BLaER1 treated with 17β-estradiol and CSF1 and Interleukin-3, amounts not matched to agents 10 nM and 100 nM (cell line): Measurements from ENCODE around the gene ZC2HC1B.

ENCODE experiments used
- H3K27ac ChIP-seq, 11 experiments: shearing (Covaris generic); formaldehyde crosslinking; 2 replicates each; pipeline ENCODE4 v1.8.1; 2022
- H3K27me3 ChIP-seq, 11 experiments: shearing (Covaris generic); formaldehyde crosslinking; 2 replicates each; pipeline ENCODE4 v1.8.1; 2022
- H3K36me3 ChIP-seq, 11 experiments: shearing (Covaris generic); formaldehyde crosslinking; 2 replicates each; pipeline ENCODE4 v1.8.1; 2022
- H3K4me1 ChIP-seq, 10 experiments: shearing (Covaris generic); formaldehyde crosslinking; 2 replicates each; pipeline ENCODE4 v1.8.1; 2022
- H3K4me2 ChIP-seq, 11 experiments: shearing (Covaris generic); formaldehyde crosslinking; 2 replicates each; pipeline ENCODE4 v1.8.1; 2022
- H3K4me3 ChIP-seq, 10 experiments: shearing (Covaris generic); formaldehyde crosslinking; 2 replicates each; pipeline ENCODE4 v1.8.1; 2022
- H3K9ac ChIP-seq, 11 experiments: shearing (Covaris generic); formaldehyde crosslinking; 2 replicates each; pipeline ENCODE4 v1.8.1; 2022
- H3K9me3 ChIP-seq, 11 experiments: shearing (Covaris generic); formaldehyde crosslinking; replicated peaks in 1 of 11; 2 replicates each; pipeline ENCODE4 v1.8.1; 2022
- H4K20me1 ChIP-seq, 11 experiments: shearing (Covaris generic); formaldehyde crosslinking; 2 replicates each; pipeline ENCODE4 v1.8.1; 2022
- Cebpa-rat ChIP-seq, 11 experiments: shearing (Covaris generic); IDR thresholded peaks; 2 replicates each; pipeline ENCODE4 v1.8.1; 2022

Gene ZC2HC1B

GRCh38 chr6:143959927-143960326 lies 95.7 kb downstream of the ZC2HC1B start:
- Histone ChIP-seq H3K36me3 (0 out of 22 replicates have a peak, but pooled peaks cover 0 to 1% (median 0%) of the 10 kb centered on the region in 11 experiments), H3K4me3 (no peak overlapping the region), H3K27ac (no peak overlapping the region), H3K9me3 (no peaks in the 10 kb centered on the region), H3K9ac (no peak overlapping the region), H3K27me3 (no peaks in the 10 kb centered on the region), H3K4me1 (no peaks in the 10 kb centered on the region), H4K20me1 (no peaks in the 10 kb centered on the region), H3K4me2 (no peak overlapping the region)
- TF ChIP-seq Cebpa-rat (IDR thresholded peaks at IDR 0.05): no peak

GRCh38 chr6:143961066-143961465 lies 96.8 kb downstream of the ZC2HC1B start:
- no peak overlapping the region for H3K4me3 ChIP-seq
- no peak for TF ChIP-seq Cebpa-rat (IDR thresholded peaks at IDR 0.05)
- no peak overlapping the region for H3K4me2 ChIP-seq
- no peak overlapping the region for H3K9ac ChIP-seq
- H3K9me3 ChIP-seq: no peaks in the 10 kb centered on the region
- no peaks in the 10 kb centered on the region for H4K20me1 ChIP-seq
- peaks cover 0 to 8% (median 0%) of the 10 kb centered on the region in 11 experiments; a peak in 1 of 22 replicates for H3K36me3 ChIP-seq
- H3K27ac ChIP-seq: no peak overlapping the region
- H3K27me3 ChIP-seq: no peaks in the 10 kb centered on the region
- H3K4me1 ChIP-seq: peaks cover 0 to 9% (median 0%) of the 10 kb centered on the region in 10 experiments; a peak in 2 of 20 replicates

GRCh38 chr6:143961886-143962878 lies 97.9 kb downstream of the ZC2HC1B start:
- H3K4me1 ChIP-seq: peaks cover 0 to 17% (median 0%) of the 10 kb centered on the region in 10 experiments; a peak in 2 of 20 replicates

GRCh38 chr6:143963158-143963919 lies 99.1 kb downstream of the ZC2HC1B start:
- Histone ChIP-seq H4K20me1 (no peaks in the 10 kb centered on the region), H3K9ac (no peak overlapping the region), H3K4me3 (no peak overlapping the region), H3K9me3 (no peaks in the 10 kb centered on the region), H3K4me1 (peaks cover 0 to 17% (median 0%) of the 10 kb centered on the region in 10 experiments; a peak in 2 of 20 replicates), H3K27me3 (no peaks in the 10 kb centered on the region), H3K27ac (no peak overlapping the region), H3K4me2 (no peak overlapping the region), H3K36me3 (peaks cover 0 to 8% (median 0%) of the 10 kb centered on the region in 11 experiments; a peak in 1 of 22 replicates)
- TF ChIP-seq Cebpa-rat (IDR thresholded peaks at IDR 0.05): no peak

More at GRCh38 chr6:143961886-143962878, 97.9 kb downstream of the ZC2HC1B start:
- peaks cover 0 to 8% (median 0%) of the 10 kb centered on the region in 11 experiments; a peak in 1 of 22 replicates for H3K36me3 ChIP-seq
- H3K9ac ChIP-seq: no peak overlapping the region
- no peak overlapping the region for H3K27ac ChIP-seq
- TF ChIP-seq Cebpa-rat (IDR thresholded peaks at IDR 0.05): no peak
- H3K4me2 ChIP-seq: no peak overlapping the region
- no peak overlapping the region for H3K4me3 ChIP-seq
- H4K20me1 ChIP-seq: no peaks in the 10 kb centered on the region
- no peaks in the 10 kb centered on the region for H3K9me3 ChIP-seq
- no peaks in the 10 kb centered on the region for H3K27me3 ChIP-seq

- TF ChIP-seq Cebpa-rat (IDR thresholded peaks at IDR 0.05): no peak
- Histone ChIP-seq H3K9me3 (no peaks in the 10 kb centered on the region), H3K27ac (no peak overlapping the region), H3K4me2 (no peak overlapping the region), H3K27me3 (no peaks in the 10 kb centered on the region), H3K4me3 (no peak overlapping the region), H3K36me3 (peaks cover 0 to 8% (median 0%) of the 10 kb centered on the region in 11 experiments; a peak in 1 of 22 replicates), H3K9ac (no peak overlapping the region), H3K4me1 (peaks cover 0 to 17% (median 0%) of the 10 kb centered on the region in 10 experiments; a peak in 2 of 20 replicates), H4K20me1 (no peaks in the 10 kb centered on the region)
Observed at GRCh38 chr6:143964674-143965081, 100.4 kb downstream of the ZC2HC1B start.

GRCh38 chr6:143965503-143966171 lies 101.4 kb downstream of the ZC2HC1B start:
- Histone ChIP-seq H3K27ac (no peak overlapping the region), H4K20me1 (no peaks in the 10 kb centered on the region), H3K9ac (no peak overlapping the region), H3K4me3 (no peak overlapping the region), H3K36me3 (peaks cover 0 to 8% (median 0%) of the 10 kb centered on the region in 11 experiments; a peak in 1 of 22 replicates), H3K9me3 (no peaks in the 10 kb centered on the region), H3K4me1 (peaks cover 0 to 17% (median 0%) of the 10 kb centered on the region in 10 experiments; a peak in 2 of 20 replicates), H3K27me3 (no peaks in the 10 kb centered on the region), H3K4me2 (peak overlapping the region in 2 of 11 experiments; percentile 1 to 45; a peak in 3 of 22 replicates)
- no peak for TF ChIP-seq Cebpa-rat (IDR thresholded peaks at IDR 0.05)

- H3K4me1 ChIP-seq: peaks cover 0 to 17% (median 0%) of the 10 kb centered on the region in 10 experiments; a peak in 2 of 20 replicates
- H3K4me3 ChIP-seq: no peak overlapping the region
- no peak for TF ChIP-seq Cebpa-rat (IDR thresholded peaks at IDR 0.05)
- peak overlapping the region in 2 of 11 experiments; percentile 1 to 45; a peak in 2 of 22 replicates for H3K4me2 ChIP-seq
- no peaks in the 10 kb centered on the region for H3K27me3 ChIP-seq
- no peaks in the 10 kb centered on the region for H3K9me3 ChIP-seq
- H3K9ac ChIP-seq: no peak overlapping the region
- H4K20me1 ChIP-seq: no peaks in the 10 kb centered on the region
- H3K27ac ChIP-seq: no peak overlapping the region
- H3K36me3 ChIP-seq: peaks cover 0 to 8% (median 0%) of the 10 kb centered on the region in 11 experiments; a peak in 1 of 22 replicates
Observed at GRCh38 chr6:143966312-143966711, 102.0 kb downstream of the ZC2HC1B start.

- Histone ChIP-seq H3K4me2 (no peak overlapping the region), H3K4me1 (peaks cover 0 to 17% (median 0%) of the 10 kb centered on the region in 10 experiments; a peak in 2 of 20 replicates), H3K9me3 (no peaks in the 10 kb centered on the region), H3K9ac (no peak overlapping the region), H3K4me3 (no peak overlapping the region), H3K27ac (no peak overlapping the region), H3K27me3 (no peaks in the 10 kb centered on the region), H4K20me1 (no peaks in the 10 kb centered on the region), H3K36me3 (peaks cover 0 to 8% (median 0%) of the 10 kb centered on the region in 11 experiments; a peak in 1 of 22 replicates)
- no peak for TF ChIP-seq Cebpa-rat (IDR thresholded peaks at IDR 0.05)
Observed at GRCh38 chr6:143967706-143968376, 103.6 kb downstream of the ZC2HC1B start.
